ENCODE results near the gene ZBTB14. TPM values are rescaled to one million over a fixed set of nuclear protein-coding genes. Genes with fewer than 3 reads are reported as not detected.
A peak's percentile ranks its signal among the peaks of the same experiment; 100 is the strongest.

ZBTB14 gene
- total RNA-seq, 4 donors from 2014 or later, result 16.1 to 23.6 (median 18.4) TPM

DNA sequence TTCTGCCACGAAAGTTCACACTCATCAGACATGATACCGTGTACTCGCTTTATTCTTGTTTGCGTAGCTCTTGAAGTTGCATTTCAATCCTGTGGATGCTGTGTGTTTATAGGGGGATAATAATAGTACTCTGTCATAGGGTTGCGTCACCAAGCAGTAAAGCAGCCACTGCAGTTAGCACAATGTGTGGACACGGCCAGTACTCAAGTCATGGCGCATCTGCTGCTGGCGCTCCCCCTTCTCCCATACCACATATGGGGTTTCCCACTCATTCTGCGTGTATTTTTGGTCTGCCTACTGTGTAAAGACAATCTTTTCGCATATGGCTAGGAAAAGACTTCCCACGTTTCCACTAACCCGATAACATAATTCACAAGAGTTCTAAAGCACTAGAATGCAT, 2.1 kb upstream of the ZBTB14 start:
- no peak overlapping the region for H3K4me3 ChIP-seq (replicated peaks in 1 of 3)
- DNase-seq, result no peak
- H3K27me3 ChIP-seq, result no peaks in the 10 kb centered on the region
- intact Hi-C loops (cut with DNase I), result loop anchor here (5.0 kb wide), 1 partner anchor 60 kb away; no protein-coding TSS in a partner anchor
- H3K36me3 ChIP-seq, result no peaks in the 10 kb centered on the region
- no peaks in the 10 kb centered on the region for H3K4me1 ChIP-seq
- no peaks in the 10 kb centered on the region for H3K9me3 ChIP-seq
- H3K27ac ChIP-seq, result no peak overlapping the region
- TF ChIP-seq, protein P1, sequence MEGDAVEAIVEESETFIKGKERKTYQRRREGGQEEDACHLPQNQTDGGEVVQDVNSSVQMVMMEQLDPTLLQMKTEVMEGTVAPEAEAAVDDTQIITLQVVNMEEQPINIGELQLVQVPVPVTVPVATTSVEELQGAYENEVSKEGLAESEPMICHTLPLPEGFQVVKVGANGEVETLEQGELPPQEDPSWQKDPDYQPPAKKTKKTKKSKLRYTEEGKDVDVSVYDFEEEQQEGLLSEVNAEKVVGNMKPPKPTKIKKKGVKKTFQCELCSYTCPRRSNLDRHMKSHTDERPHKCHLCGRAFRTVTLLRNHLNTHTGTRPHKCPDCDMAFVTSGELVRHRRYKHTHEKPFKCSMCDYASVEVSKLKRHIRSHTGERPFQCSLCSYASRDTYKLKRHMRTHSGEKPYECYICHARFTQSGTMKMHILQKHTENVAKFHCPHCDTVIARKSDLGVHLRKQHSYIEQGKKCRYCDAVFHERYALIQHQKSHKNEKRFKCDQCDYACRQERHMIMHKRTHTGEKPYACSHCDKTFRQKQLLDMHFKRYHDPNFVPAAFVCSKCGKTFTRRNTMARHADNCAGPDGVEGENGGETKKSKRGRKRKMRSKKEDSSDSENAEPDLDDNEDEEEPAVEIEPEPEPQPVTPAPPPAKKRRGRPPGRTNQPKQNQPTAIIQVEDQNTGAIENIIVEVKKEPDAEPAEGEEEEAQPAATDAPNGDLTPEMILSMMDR (IDR thresholded peaks at IDR 0.05), result no peak
- no peak for TF ChIP-seq POLR2A (IDR thresholded peaks at IDR 0.05)
- 96% methylated on average over 12 of the region's 12 CpGs for WGBS, 2 donors

DNA sequence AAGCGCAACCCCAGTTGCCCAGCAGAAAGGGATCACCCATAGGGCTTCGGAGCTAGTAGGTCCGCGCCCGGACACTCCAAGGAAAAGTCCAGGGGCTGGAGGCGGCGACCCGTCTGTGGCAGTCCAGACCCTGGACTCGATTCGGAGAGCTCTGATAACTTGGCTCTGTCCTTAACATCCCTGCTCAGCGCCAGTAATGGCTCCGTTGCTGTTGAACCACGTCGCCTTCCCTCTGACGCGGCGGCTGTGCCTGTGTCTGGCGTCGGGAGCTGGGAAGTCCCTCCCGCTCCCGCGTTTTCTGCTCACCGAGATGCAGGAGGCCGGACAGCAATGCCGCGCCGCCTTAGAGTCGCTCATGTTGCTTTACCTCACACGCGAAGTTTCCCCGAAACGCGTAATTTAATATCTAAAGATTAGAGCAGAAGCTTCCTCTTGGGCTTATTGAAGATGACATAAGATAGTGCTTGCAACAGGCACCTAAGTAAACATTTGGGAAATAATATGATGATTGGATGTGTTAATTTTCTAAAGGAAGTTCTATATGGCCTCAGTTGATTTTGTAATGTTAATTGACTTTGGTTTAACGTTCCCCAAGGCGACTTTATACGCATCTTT, 1.3 kb upstream of the ZBTB14 start:
- no peaks in the 10 kb centered on the region for H3K4me1 ChIP-seq
- peak overlapping the region; percentile 69 to 98 (median 91) for H3K27ac ChIP-seq
- DNase-seq, result peak; percentile 76 to 78
- WGBS, 2 donors, result 4 to 7% methylated on average over 28 to 35 of the region's 36 CpGs
- H3K36me3 ChIP-seq, result no peaks in the 10 kb centered on the region
- no peaks in the 10 kb centered on the region for H3K9me3 ChIP-seq
- TF ChIP-seq POLR2A (IDR thresholded peaks at IDR 0.05), result no peak
- TF ChIP-seq, protein P1 (IDR thresholded peaks at IDR 0.05), result no peak
- H3K27me3 ChIP-seq, result no peaks in the 10 kb centered on the region
- peak overlapping the region; percentile 7 to 54 (median 38) for H3K4me3 ChIP-seq (replicated peaks in 1 of 3)
- intact Hi-C loops (cut with DNase I), result loop anchor here (5.0 kb wide), 1 partner anchor 60 kb away; no protein-coding TSS in a partner anchor

- WGBS, 2 donors, result 0% methylated on average over 2 to 3 of the region's 95 CpGs
- H3K27me3 ChIP-seq, result no peaks in the 10 kb centered on the region
- peaks cover 5 to 6% of the 10 kb centered on the region in 2 donors for H3K36me3 ChIP-seq
- no peaks in the 10 kb centered on the region for H3K9me3 ChIP-seq
- no peaks in the 10 kb centered on the region for H3K4me1 ChIP-seq
- peak; percentile 95 for DNase-seq
- H3K27ac ChIP-seq, result peak overlapping the region; percentile 95 to 98 (median 98)
- intact Hi-C loops (cut with DNase I), result loop anchor here (5.0 kb wide), 1 partner anchor 59 kb away; no protein-coding TSS in a partner anchor
- peak overlapping the region; percentile 8 to 99 (median 38) for H3K4me3 ChIP-seq (replicated peaks in 1 of 3)
- TF ChIP-seq POLR2A (IDR thresholded peaks at IDR 0.05), result peak in 1 of 2 donors; percentile 66
- TF ChIP-seq, protein P1 (IDR thresholded peaks at IDR 0.05), result no peak
Observed at GRCh38 chr18:5295981-5296705, 617 bp upstream of the ZBTB14 start.

DNA sequence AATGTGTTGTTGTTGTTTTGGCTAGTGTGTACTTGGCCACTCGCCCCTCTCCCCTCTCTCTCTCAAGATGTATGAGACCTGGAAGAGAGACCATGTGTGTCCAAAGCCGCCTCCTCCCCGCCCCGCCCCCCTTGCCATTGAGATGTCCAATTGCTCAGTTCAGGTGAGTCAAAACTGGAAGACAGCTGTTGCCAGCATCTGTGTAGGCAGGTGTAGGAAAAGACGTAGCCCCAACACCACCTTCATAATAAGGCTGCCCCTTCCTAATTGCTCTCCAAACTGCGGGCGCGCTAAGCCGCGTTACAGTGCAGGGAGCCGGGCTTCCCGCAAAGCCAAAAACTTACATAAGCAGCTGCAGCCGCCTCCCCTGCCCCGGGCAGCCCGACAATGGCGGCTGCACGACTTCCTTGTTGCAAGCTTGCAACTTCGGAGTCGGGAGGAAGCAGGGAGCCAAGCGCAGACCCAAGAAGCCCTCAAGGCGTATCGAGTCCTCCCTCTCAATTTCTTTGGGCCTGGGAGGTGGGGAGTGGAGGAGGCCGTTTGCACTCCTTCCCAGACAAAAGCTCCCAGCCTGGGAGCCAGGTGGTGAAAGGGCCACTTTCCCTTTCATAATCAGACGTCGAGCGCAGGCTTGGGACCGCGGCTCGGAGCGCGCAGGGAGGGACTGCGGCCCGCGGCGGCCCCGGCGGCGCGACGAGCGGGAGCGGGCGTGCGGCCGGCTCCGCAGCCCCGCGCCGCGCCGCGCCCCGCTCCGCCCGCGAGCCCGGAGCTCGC, 882 bp downstream of the ZBTB14 start:
- intact Hi-C loops (cut with DNase I), result loop anchor here (5.0 kb wide), 1 partner anchor 57 kb away; no protein-coding TSS in a partner anchor
- DNase-seq, result peak; percentile 80 to 83
- 0 to 1% methylated on average over 22 to 25 of the region's 58 CpGs for WGBS, 2 donors
- peak overlapping the region; percentile 76 to 92 (median 89) for H3K27ac ChIP-seq
- no peaks in the 10 kb centered on the region for H3K9me3 ChIP-seq
- H3K4me3 ChIP-seq (replicated peaks in 1 of 3), result peak overlapping the region; percentile 54 to 83 (median 69)
- peak in 1 of 2 donors; percentile 33 for TF ChIP-seq POLR2A (IDR thresholded peaks at IDR 0.05)
- TF ChIP-seq, protein P1 (IDR thresholded peaks at IDR 0.05), result no peak
- peaks cover 12 to 17% of the 10 kb centered on the region in 2 donors for H3K36me3 ChIP-seq
- H3K27me3 ChIP-seq, result no peaks in the 10 kb centered on the region
- no peaks in the 10 kb centered on the region for H3K4me1 ChIP-seq

All from thyroid gland (tissue), 4 donors.